HG02759 (cell line): Measurements from ENCODE around the gene SNHG17.
"Not testable (repeated sequence)": the region's sequence is repeated elsewhere in the genome, so short reads cannot be mapped to it uniquely, and the experiment has no call there.

Source experiments
- ATAC-seq: cut with Tn5 transposase; IDR thresholded peaks from one replicate; pipeline ENCODE4 v1.9.1; 2021; ENCODE audit warnings: mild to moderate bottlenecking, moderate library complexity; ENCODE audit not compliant: unreplicated experiment

The SNHG17 gene

GRCh38 chr20:38421915-38422314 lies 13.2 kb downstream of the SNHG17 start:
- ATAC-seq = no peak

GRCh38 chr20:38420388-38421085 lies 14.6 kb downstream of the SNHG17 start:
- ATAC-seq = no peak

- no peak for ATAC-seq
Observed at GRCh38 chr20:38418509-38419204, 16.5 kb downstream of the SNHG17 start.

- no peak for ATAC-seq
Observed at GRCh38 chr20:38414769-38415450, 20.2 kb downstream of the SNHG17 start.

- no peak for ATAC-seq
Observed at GRCh38 chr20:38412877-38413577, 22.1 kb downstream of the SNHG17 start.

- not testable (repeated sequence) for ATAC-seq
Observed at GRCh38 chr20:38407822-38408221, 27.3 kb downstream of the SNHG17 start.

GRCh38 chr20:38407321-38407720 lies 27.8 kb downstream of the SNHG17 start:
- no peak for ATAC-seq

- ATAC-seq = no peak
Observed at GRCh38 chr20:38406476-38406875, 28.7 kb downstream of the SNHG17 start.

GRCh38 chr20:38405132-38405531 lies 30.0 kb downstream of the SNHG17 start:
- ATAC-seq = no peak

- ATAC-seq = no peak
Observed at GRCh38 chr20:38404016-38404415, 31.1 kb downstream of the SNHG17 start.

GRCh38 chr20:38402816-38403215 lies 32.3 kb downstream of the SNHG17 start:
- ATAC-seq = no peak

- ATAC-seq = no peak
Observed at GRCh38 chr20:38402089-38402488, 33.0 kb downstream of the SNHG17 start.

GRCh38 chr20:38395751-38396395 lies 39.3 kb downstream of the SNHG17 start:
- not testable (repeated sequence) for ATAC-seq

GRCh38 chr20:38395165-38395564 lies 40.0 kb downstream of the SNHG17 start:
- ATAC-seq = no peak

GRCh38 chr20:38393259-38393658 lies 41.9 kb downstream of the SNHG17 start:
- no peak for ATAC-seq

- no peak for ATAC-seq
Observed at GRCh38 chr20:38392356-38392755, 42.8 kb downstream of the SNHG17 start.

- ATAC-seq = no peak
Observed at GRCh38 chr20:38387953-38388352, 47.2 kb downstream of the SNHG17 start.

GRCh38 chr20:38386851-38387250 lies 48.3 kb downstream of the SNHG17 start:
- ATAC-seq = no peak

- no peak for ATAC-seq
Observed at GRCh38 chr20:38386004-38386403, 49.1 kb downstream of the SNHG17 start.

- no peak for ATAC-seq
Observed at GRCh38 chr20:38383147-38383546, 52.0 kb downstream of the SNHG17 start.

GRCh38 chr20:38377838-38378237 lies 57.3 kb downstream of the SNHG17 start:
- not testable (repeated sequence) for ATAC-seq
